K562 (cell line): Measurements from ENCODE around the gene NOP10. TPM values are rescaled to one million over a fixed set of nuclear protein-coding genes. Genes with fewer than 3 reads are reported as not detected.

ENCODE experiments used
- ATAC-seq: fragments of 200-7000 bp; cut with Tn5 transposase; 3 replicates; pipeline ENCODE4 v1.9.1; 2020; ENCODE audit warnings: moderate library complexity
- BruUV-seq: library from RNA; stranded (reverse); fragments of 400-500 nt; replicated peaks from 2 replicates; lab custom pipeline; 2021; lab: Mats Ljungman, UMichigan
- CTCF ChIA-PET: fragments of 300-600 bp; formaldehyde crosslinking; extraction: SDS; loops from one replicate; lab custom pipeline; 2021; ENCODE audit warnings: low intra/inter-chr PET ratio; lab: Yijun Ruan, JAX
- POLR2A ChIA-PET: fragments of 300-600, 350-650 bp; sonication (Branson Sonifier 250); formaldehyde crosslinking; extraction: SDS; loops from one replicate; lab custom pipeline; 2021; ENCODE audit warnings: antibody characterized with exemption, inconsistent platforms; lab: Yijun Ruan, JAX
- DNase-seq, 4 experiments: peaks; one replicate each; pipeline versions ENCODE4 v3.0.0 to v3.0.0-alpha.2; 2011 to 2018; ENCODE audit warnings: low spot score in 3 of 4, mixed read lengths in 3 of 4; ENCODE audit errors: extremely low read depth in 1 of 4
- FAIRE-seq: peaks from 2 replicates; lab custom pipeline; 2011; peaks lifted over from hg19 to GRCh38; lab: Jason Lieb, UNC
- H2AFZ ChIP-seq: 2 replicates; pipeline ENCODE4 v1.6.0; 2011; ENCODE audit warnings: low read depth, low read length, control low read depth, inconsistent platforms
- H3K27ac ChIP-seq: fragments of 200-600 bp; 3 replicates; pipeline ENCODE4 v1.8.0; 2011; ENCODE audit warnings: low read depth, mild to moderate bottlenecking, control low read depth, inconsistent platforms, low read length, moderate library complexity, mixed read lengths; ENCODE audit errors: extremely low read depth
- H3K27me3 ChIP-seq, 2 experiments: fragments of 300-600 bp in 1 of 2; 2 replicates in 1 of 2; 3 replicates in 1 of 2; pipeline versions ENCODE4 v1.6.0 to v1.8.0; 2011; ENCODE audit warnings: inconsistent platforms in 2 of 2, low read length in 2 of 2, mild to moderate bottlenecking in 1 of 2, mixed read lengths in 1 of 2, moderate library complexity in 1 of 2; ENCODE audit not compliant: control insufficient read depth in 2 of 2, insufficient read depth in 2 of 2
- H3K36me3 ChIP-seq: fragments of 300-600 bp; 3 replicates; pipeline ENCODE4 v1.8.0; 2011; ENCODE audit warnings: mild to moderate bottlenecking, low read length, inconsistent platforms; ENCODE audit not compliant: control insufficient read depth, insufficient read depth
- H3K4me1 ChIP-seq, 2 experiments: fragments of 200-600 bp in 1 of 2; replicated peaks in 1 of 2; 2 replicates in 1 of 2; 3 replicates in 1 of 2; pipeline versions ENCODE4 v1.5.1 to v1.8.0; 2011; ENCODE audit warnings: inconsistent platforms in 2 of 2, low read length in 2 of 2, mild to moderate bottlenecking in 1 of 2, mixed read lengths in 1 of 2, moderate library complexity in 1 of 2; ENCODE audit not compliant: control insufficient read depth in 2 of 2, insufficient read depth in 2 of 2
- H3K4me2 ChIP-seq: 2 replicates; pipeline ENCODE4 v1.6.1; 2011; ENCODE audit warnings: low read length, control low read depth, inconsistent platforms, mixed read lengths; ENCODE audit not compliant: insufficient read depth
- H3K4me3 ChIP-seq: fragments of 200-600 bp; sonication (generic), shearing (Covaris generic); 2 replicates; pipeline ENCODE4 v1.5.1; 2016; ENCODE audit warnings: control low read depth, inconsistent platforms
- H3K79me2 ChIP-seq: fragments of 200-600 bp; 3 replicates; pipeline ENCODE4 v1.8.0; 2011; ENCODE audit warnings: low read length, inconsistent platforms; ENCODE audit not compliant: control insufficient read depth, insufficient read depth
- H3K9ac ChIP-seq, 2 experiments: 2 replicates each; pipeline versions ENCODE4 v1.6.0 to v1.6.1; 2011; ENCODE audit warnings: low read depth in 2 of 2, low read length in 2 of 2, control low read depth in 1 of 2, inconsistent platforms in 1 of 2, mild to moderate bottlenecking in 1 of 2, mixed read lengths in 1 of 2; ENCODE audit not compliant: insufficient read depth in 1 of 2
- H3K9me1 ChIP-seq: one replicate; pipeline ENCODE4 v1.6.0; 2011; ENCODE audit warnings: inconsistent platforms, mild to moderate bottlenecking, low read length, moderate library complexity; ENCODE audit not compliant: control insufficient read depth, insufficient read depth
- H3K9me3 ChIP-seq: replicated peaks from 2 replicates; pipeline ENCODE4 v1.5.1; 2011; ENCODE audit warnings: low read depth, low read length, inconsistent platforms; ENCODE audit not compliant: control insufficient read depth, insufficient read depth
- H4K20me1 ChIP-seq: replicated peaks from 2 replicates; pipeline ENCODE4 v1.6.1; 2011; ENCODE audit warnings: low read length, inconsistent platforms, mixed read lengths; ENCODE audit not compliant: control insufficient read depth, insufficient read depth
- FOXJ2 ChIP-seq: fragments of 200-800 bp; sonication (Bioruptor generic); IDR thresholded peaks from 2 replicates; pipeline ENCODE4 v1.6.1; 2016; ENCODE audit warnings: missing genetic modification characterization, missing compliant biosample characterization
- SRSF7 ChIP-seq: fragments of 200-400 bp; formaldehyde crosslinking; optimal IDR thresholded peaks from 2 replicates; pipeline ENCODE3; 2017; ENCODE audit warnings: mild to moderate bottlenecking, low read depth, low read length
- ZKSCAN3 ChIP-seq: fragments of 250-450 bp; sonication (Bioruptor Pico); IDR thresholded peaks from 2 replicates; pipeline ENCODE4 v1.4.0; 2020
- ZNF609 ChIP-seq: sonication (generic); formaldehyde crosslinking; IDR thresholded peaks from 2 replicates; pipeline ENCODE4 v1.8.1; 2023; ENCODE audit warnings: missing genetic modification reagents, mild to moderate bottlenecking, borderline replicate concordance
- WGBS: fragments of 100-300 bp; shearing (Covaris generic); methylation state at CpG from one replicate; pipeline ENCODE4 v1.1.6; 2016; ENCODE audit warnings: low coverage, mixed read lengths; ENCODE audit not compliant: insufficient coverage; ENCODE audit errors: missing lambda C conversion rate; 5-methylcytosine and 5-hydroxymethylcytosine counted together
- in situ Hi-C: fragments of 300-500 bp; cut with MboI; formaldehyde crosslinking; loops from 4 replicates; pipeline ENCODE4 v1.15.0; 2018; ENCODE audit warnings: inconsistent platforms, mixed read lengths
- intact Hi-C: fragments of 100-400 bp; cut with micrococcal nuclease; formaldehyde crosslinking; loops from 2 replicates; pipeline ENCODE4 v1.14.2; 2022
- polyA plus RNA-seq, 8 experiments: library from polyadenylated mRNA; depleted of rRNA in 4 of 8; stranded (reverse) in 5 of 8; unstranded in 3 of 8; fragments of >200 nt; fragmentation: Nextera tagmentation in 2 of 8; fragmentation: Illumina TruSeq in 1 of 8; extraction: Ambion mirVana in 2 of 8; extraction: Trizol in 1 of 8; gene quantifications; 2 replicates each; pipeline versions ENCODE4 v1.2.1 to v1.2.3, GENCODE V29; 2011 to 2014; ENCODE audit warnings: inconsistent platforms in 1 of 8, missing spikeins in 1 of 8
- total RNA-seq, 7 experiments: library from RNA; depleted of rRNA in 6 of 7; stranded (reverse); fragments of >200 nt in 6 of 7; fragmentation: Illumina TruSeq in 2 of 7; extraction: Trizol in 2 of 7; gene quantifications; 2 replicates each; pipeline versions ENCODE4 v1.2.1 to v1.2.3, GENCODE V29; 2011 to 2021; ENCODE audit warnings: low replicate concordance in 1 of 7

The NOP10 gene
- total and polyA plus RNA-seq, 9 of the 15 experiments (the other 6 are each of a cell fraction or from before 2014, with no cell fraction given), result 250 to 1,663 (median 449) TPM

- in situ Hi-C loops (no loop called here), intact Hi-C loops (no loop called here)
- Histone ChIP-seq H2AFZ (no peak overlapping the region), H3K4me1 (no peaks in the 10 kb centered on the region), H3K4me2 (no peak overlapping the region), H3K36me3 (no peaks in the 10 kb centered on the region), H3K27me3 (no peaks in the 10 kb centered on the region), H3K9me1 (no peaks in the 10 kb centered on the region), H3K27ac (no peak overlapping the region), H4K20me1 (no peaks in the 10 kb centered on the region), H3K79me2 (no peaks in the 10 kb centered on the region), H3K4me3 (no peak overlapping the region), H3K9me3 (no peaks in the 10 kb centered on the region), H3K9ac (no peak overlapping the region)
- BruUV-seq, result no TSS peak
- POLR2A ChIA-PET, result no interaction called here
- ATAC-seq, result no peak
- WGBS, result 59% methylated on average over 3 of the region's 3 CpGs
- TF ChIP-seq SRSF7, result no peak
- TF ChIP-seq ZKSCAN3 (CRISPR knock-in tag), result no peak
- TF ChIP-seq FOXJ2, result no peak
- no peak for TF ChIP-seq ZNF609 (CRISPR knock-in tag)
- no peak for FAIRE-seq
- DNase-seq, result no peak
- CTCF ChIA-PET, result no interaction called here
These were observed 41.9 kb downstream of the NOP10 start for GRCh38 chr15:34301058-34301457.
